Measurements from ENCODE around the gene PATL1. TPM values are rescaled to one million over a fixed set of nuclear protein-coding genes. Genes with fewer than 3 reads are reported as not detected.

The PATL1 gene
- total and polyA plus RNA-seq, 2 of the 8 experiments (the other 6 are each of a cell fraction or from before 2014, with no cell fraction given) = 30.4 to 33.4 TPM

DNA sequence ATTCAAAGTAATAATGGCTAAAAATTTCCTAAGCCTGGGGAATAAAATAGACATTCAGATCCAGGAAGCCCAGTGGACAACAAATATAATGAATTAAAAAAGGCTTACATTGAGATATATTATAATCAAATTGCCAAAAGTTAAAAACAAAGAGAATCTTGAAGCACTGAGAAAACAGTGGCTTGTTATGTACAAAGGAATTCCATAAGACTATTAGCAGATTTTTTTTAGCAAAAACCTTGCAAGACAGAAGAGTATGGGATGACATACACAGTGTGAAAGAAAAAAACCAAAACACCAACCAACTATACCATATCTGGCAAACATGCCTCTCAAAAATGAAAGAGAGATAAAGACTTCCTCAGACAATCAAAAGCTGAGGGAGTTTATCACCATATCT is 24.1 kb upstream of the PATL1 start:
- Histone ChIP-seq H2BK20ac (ENCODE audit: low read length) (no peak overlapping the region), H3K27me3 (replicated peaks in 1 of 4; ENCODE audit: control insufficient read depth in 3 of 4, extremely low read depth in 1 of 4, insufficient read depth in 3 of 4, low read length in 3 of 4) (no peaks in the 10 kb centered on the region), H3K4me3 (ENCODE audit: extremely low read depth in 1 of 4, insufficient read depth in 2 of 4, low read depth in 3 of 4, low read length in 4 of 4) (no peak overlapping the region), H3K79me1 (ENCODE audit: low read depth, low read length) (no peaks in the 10 kb centered on the region), H3K18ac (ENCODE audit: extremely low read depth, low read length) (no peak overlapping the region), H3K4me1 (replicated peaks in 1 of 4; ENCODE audit: control insufficient read depth in 3 of 4, insufficient read depth in 4 of 4, low read length in 3 of 4) (no peaks in the 10 kb centered on the region), H3K23me2 (ENCODE audit: low read depth, low read length) (no peaks in the 10 kb centered on the region; the same call in 1 of the 2 replicates), H4K8ac (ENCODE audit: extremely low read depth, insufficient read depth, low read length) (no peak overlapping the region), H3K23ac (ENCODE audit: insufficient read length) (no peak overlapping the region), H2AFZ (ENCODE audit: low read length) (no peak overlapping the region), H3K79me2 (ENCODE audit: control insufficient read depth in 1 of 2, insufficient read depth in 2 of 2, low read length in 2 of 2) (no peaks in the 10 kb centered on the region), H4K20me1 (replicated peaks in 1 of 2; ENCODE audit: control insufficient read depth in 1 of 2, insufficient read depth in 2 of 2, low read length in 2 of 2) (no peaks in the 10 kb centered on the region), H3K4ac (replicated peaks; ENCODE audit: insufficient read length, low read depth, low read length) (no peak overlapping the region), H2BK5ac (ENCODE audit: low read depth, low read length) (no peak overlapping the region), H3K27ac (ENCODE audit: low read depth, low read length) (no peak overlapping the region), H4K5ac (ENCODE audit: insufficient read length, low read depth, low read length) (no peak overlapping the region), H4K91ac (replicated peaks; ENCODE audit: insufficient read length, low read length) (no peak overlapping the region), H3K9ac (replicated peaks in 1 of 4; ENCODE audit: extremely low read depth in 1 of 4, low read depth in 3 of 4, low read length in 3 of 4) (no peak overlapping the region), H3K56ac (replicated peaks; ENCODE audit: insufficient read length, low read depth, low read length) (no peak overlapping the region), H3K9me3 (ENCODE audit: insufficient read depth in 2 of 2, low read depth in 1 of 2, low read length in 1 of 2) (peaks cover 0 to 4% of the 10 kb centered on the region in 2 experiments; a peak in 2 of 4 replicates), H3K14ac (ENCODE audit: insufficient read length) (no peak overlapping the region), H3K4me2 (ENCODE audit: insufficient read depth in 1 of 2, low read depth in 2 of 2, low read length in 2 of 2) (no peak overlapping the region), H3K36me3 (ENCODE audit: control insufficient read depth in 2 of 4, insufficient read depth in 4 of 4, low read length in 3 of 4) (no peaks in the 10 kb centered on the region), H2BK12ac (ENCODE audit: low read depth, low read length) (no peak overlapping the region), H2AK5ac (ENCODE audit: low read depth, low read length) (no peak overlapping the region), H2BK120ac (replicated peaks; ENCODE audit: low read depth, low read length) (no peak overlapping the region), H2BK15ac (ENCODE audit: low read length) (no peak overlapping the region)
- DNase-seq (ENCODE audit: low read depth in 1 of 2, low spot score in 2 of 2) (no peak), FAIRE-seq (no peak)
- TF ChIP-seq BACH1 (IDR thresholded peaks at IDR 0.05; ENCODE audit: low read length) = no peak
- TF ChIP-seq YY1 (IDR thresholded peaks at IDR 0.05; ENCODE audit: low read depth, low read length) = no peak
- no peak for TF ChIP-seq SRF (IDR thresholded peaks at IDR 0.05; ENCODE audit: low read depth, low read length)
- TF ChIP-seq POLR2A (IDR thresholded peaks at IDR 0.05; ENCODE audit: control extremely low read depth in 1 of 2, low read depth in 2 of 2, low read length in 2 of 2) = no peak
- no peak for TF ChIP-seq CBX8 (IDR thresholded peaks at IDR 0.05; ENCODE audit: borderline replicate concordance, low read depth, low read length)
- TF ChIP-seq SP2 (IDR thresholded peaks at IDR 0.05; ENCODE audit: low read length) = no peak
- TF ChIP-seq CBX5 (IDR thresholded peaks at IDR 0.05; ENCODE audit: low read depth, low read length) = no peak
- no peak for TF ChIP-seq KDM1A (IDR thresholded peaks at IDR 0.05; ENCODE audit: borderline replicate concordance, low read length)
- TF ChIP-seq, protein P1, sequence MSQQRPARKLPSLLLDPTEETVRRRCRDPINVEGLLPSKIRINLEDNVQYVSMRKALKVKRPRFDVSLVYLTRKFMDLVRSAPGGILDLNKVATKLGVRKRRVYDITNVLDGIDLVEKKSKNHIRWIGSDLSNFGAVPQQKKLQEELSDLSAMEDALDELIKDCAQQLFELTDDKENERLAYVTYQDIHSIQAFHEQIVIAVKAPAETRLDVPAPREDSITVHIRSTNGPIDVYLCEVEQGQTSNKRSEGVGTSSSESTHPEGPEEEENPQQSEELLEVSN (IDR thresholded peaks at IDR 0.05) = no peak
- TF ChIP-seq EZH2 (IDR thresholded peaks at IDR 0.05; ENCODE audit: low read depth, low read length, severe bottlenecking) = no peak
- no peak for TF ChIP-seq ASH2L (IDR thresholded peaks at IDR 0.05; ENCODE audit: low read length)
- TF ChIP-seq HDAC6 (IDR thresholded peaks at IDR 0.05; ENCODE audit: low read depth, low read length) = no peak
- no peak for TF ChIP-seq SP1 (IDR thresholded peaks at IDR 0.05; ENCODE audit: low read depth, low read length)
- no peak for TF ChIP-seq TCF12 (IDR thresholded peaks at IDR 0.05; ENCODE audit: low read depth, low read length)
- no peak for TF ChIP-seq KDM5A (IDR thresholded peaks at IDR 0.05; ENCODE audit: low read length)
- ChIA-PET CTCF (ENCODE audit: partially characterized antibody) (interaction anchor here (1.9 kb wide), 1 partner anchor 13 kb away, joined by 11 read pairs; no protein-coding TSS in a partner anchor), POLR2A (ENCODE audit: partially characterized antibody) (interaction anchor here (1.2 to 1.7 kb wide), 2 partner anchors 24 to 74 kb away, joined by 3 to 6 read pairs; partner anchors contain the start of gene PATL1)

Data from H1 (cell line).